Stimulated activated CD8-positive, alpha-beta memory T cell treated with anti-CD3 and anti-CD28 coated beads, Interleukin-7, amount 100 ng/mL, for 24 hours (primary cell): Measurements from ENCODE around the gene MAST2.

Experiments used
- DNase-seq: peaks from one replicate; pipeline ENCODE4 v3.0.0-alpha.2; 2020; ENCODE audit warnings: low read depth

MAST2 gene

GRCh38 chr1:46065405-46065804 lies 262.0 kb downstream of the MAST2 start:
- DNase-seq, result no peak

- DNase-seq, result no peak
These were observed 264.2 kb downstream of the MAST2 start for GRCh38 chr1:46067652-46068051.

GRCh38 chr1:46068525-46068924 lies 265.1 kb downstream of the MAST2 start:
- DNase-seq, result no peak

DNA sequence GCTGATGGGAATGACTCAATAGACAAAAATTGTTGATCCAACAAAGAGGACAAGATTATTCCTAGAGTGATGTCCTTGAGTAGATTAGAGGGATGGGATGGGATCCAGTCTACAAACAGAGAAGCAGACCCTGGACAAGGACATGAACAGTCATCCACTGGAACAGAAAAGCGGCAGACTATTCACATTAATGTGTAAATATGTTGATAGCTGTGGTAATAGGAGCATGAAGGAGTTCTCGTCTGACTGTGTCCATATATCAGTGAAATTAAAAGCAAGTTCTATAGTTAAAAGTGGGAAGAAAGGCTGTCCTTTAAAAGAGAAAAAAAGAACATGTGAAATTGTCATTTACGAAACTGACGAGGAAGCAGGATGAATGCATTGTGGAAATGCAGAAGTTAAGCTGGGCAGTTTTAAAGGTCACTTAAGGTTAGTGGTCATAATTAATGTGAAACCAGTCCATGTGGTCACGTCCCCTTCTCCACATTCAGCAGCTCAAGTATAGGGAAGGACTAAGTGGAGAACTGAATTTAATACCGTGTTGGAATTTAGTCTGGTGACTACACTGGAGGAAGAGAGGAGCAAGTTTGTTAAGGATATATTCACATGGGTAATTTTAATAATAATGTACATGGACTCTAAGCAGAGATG lies 266.9 kb downstream of the MAST2 start:
- no peak for DNase-seq

- DNase-seq, result no peak
These were observed 269.6 kb downstream of the MAST2 start for GRCh38 chr1:46072975-46073374.

GRCh38 chr1:46076343-46076742 lies 272.9 kb downstream of the MAST2 start:
- no peak for DNase-seq

- DNase-seq, result no peak
These were observed 274.2 kb downstream of the MAST2 start for GRCh38 chr1:46077644-46078043.

DNA sequence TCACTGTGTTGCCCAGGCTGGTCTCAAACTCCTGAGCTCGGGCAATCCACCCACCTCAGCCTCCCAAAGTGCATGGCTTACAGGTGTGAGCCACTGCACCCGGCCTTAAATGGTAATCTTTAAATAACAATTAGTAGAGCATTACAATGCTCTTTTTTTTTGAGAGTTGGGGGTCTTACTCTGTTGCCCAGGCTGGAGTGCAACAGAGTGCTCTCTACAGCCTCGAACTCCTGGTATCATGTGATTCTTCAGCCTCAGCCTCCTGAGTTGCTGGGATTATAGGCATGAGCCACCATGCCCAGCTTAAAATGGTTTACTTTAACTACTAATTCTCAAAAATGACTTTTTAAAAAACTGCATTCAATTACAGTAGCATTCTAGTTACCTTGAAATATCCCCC lies 276.8 kb downstream of the MAST2 start:
- DNase-seq, result no peak

DNA sequence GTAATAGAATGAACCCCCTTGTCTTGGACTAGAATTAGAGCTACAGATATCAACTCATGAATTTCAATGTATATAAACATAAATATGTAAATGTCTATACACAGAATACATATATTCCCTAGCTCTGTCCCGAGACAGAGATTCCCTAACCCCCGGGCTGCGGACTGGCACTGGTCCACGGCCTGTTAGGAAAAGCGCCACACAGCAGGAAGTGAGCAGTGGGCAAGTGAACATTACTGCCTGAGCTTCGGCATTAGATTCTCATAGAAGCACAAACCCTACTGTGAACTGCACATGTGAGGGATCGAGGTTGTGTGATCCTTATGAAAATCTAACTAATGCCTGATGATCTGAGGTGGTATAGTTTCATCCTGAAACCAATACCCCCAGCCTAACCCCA lies 277.8 kb downstream of the MAST2 start:
- DNase-seq, result no peak

- no peak for DNase-seq
These were observed 278.2 kb downstream of the MAST2 start for GRCh38 chr1:46081619-46082018.

DNA sequence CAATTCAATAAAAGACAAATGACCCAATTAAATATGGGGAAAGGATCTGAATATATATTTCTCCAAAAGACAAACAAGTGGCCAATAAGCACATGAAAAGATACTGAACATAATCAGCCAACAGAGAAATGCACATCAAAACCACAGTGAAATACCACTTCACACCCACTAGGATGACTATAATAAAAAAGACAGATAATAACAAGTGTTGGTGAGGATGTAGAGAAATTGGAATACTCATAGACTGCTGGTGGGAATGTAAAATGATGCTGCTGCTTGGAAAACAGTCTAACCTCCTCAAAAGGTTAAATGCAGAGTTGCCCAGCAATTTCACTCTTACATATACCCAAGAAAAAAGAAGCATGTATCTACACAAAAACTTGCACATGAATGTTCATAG lies 280.2 kb downstream of the MAST2 start:
- no peak for DNase-seq

DNA sequence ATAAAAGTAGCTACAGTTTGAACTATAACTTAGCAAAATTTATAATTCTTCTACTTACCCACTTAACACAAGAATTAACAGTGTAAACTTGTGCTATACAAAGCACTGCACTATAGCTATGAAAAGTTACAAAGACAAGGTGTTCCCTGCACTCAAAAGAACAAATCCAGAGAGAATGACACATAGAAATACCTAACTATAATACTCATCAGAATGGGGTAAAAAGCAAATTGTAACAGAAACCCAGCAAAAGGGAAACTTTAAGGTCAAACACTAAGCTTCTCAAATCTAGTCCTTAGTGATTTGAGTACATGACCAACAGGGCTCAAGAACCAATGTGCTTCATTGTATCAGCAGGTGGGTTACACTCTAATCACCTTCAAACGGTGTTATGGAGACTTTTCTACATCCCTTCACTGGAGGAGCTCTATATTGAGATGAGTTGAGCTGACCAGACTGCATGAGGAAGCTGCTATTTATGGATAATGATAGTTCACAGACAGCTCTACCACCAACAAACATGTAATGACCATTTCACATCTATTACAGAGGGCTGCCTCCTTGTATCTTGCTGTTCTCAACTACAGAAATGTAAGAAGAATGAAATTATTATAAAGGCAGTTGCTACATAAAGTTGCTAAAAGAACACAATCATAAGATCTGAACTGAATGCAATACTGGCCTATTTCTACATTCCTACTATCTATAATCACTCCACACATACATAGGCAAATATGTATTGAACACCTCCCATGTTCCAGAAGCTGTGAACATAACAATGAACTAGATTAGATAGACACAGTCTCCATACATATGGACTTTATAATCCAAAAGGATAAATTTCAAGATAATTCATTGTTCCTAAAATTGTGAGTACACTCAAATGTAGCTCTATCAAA lies 281.4 kb downstream of the MAST2 start:
- no peak for DNase-seq
